ENCODE results near the gene MEIOSIN. TPM values are rescaled to one million over a fixed set of nuclear protein-coding genes. Genes with fewer than 3 reads are reported as not detected.

MEIOSIN gene
- total and polyA plus RNA-seq, 2 donors (not counting 1 experiment from before 2014, with no cell fraction given), result not detected

GRCh38 chr19:45739498-45740439 lies 6.5 kb downstream of the MEIOSIN start:
- H3K4me3 Mint-ChIP-seq, result no peak overlapping the region
- intact Hi-C loops (cut with micrococcal nuclease), result no loop called here
- H2AFZ ChIP-seq (ENCODE audit: insufficient read depth, low read depth, low read length, poor library complexity, severe bottlenecking), result no peak overlapping the region
- peaks cover 11% of the 10 kb centered on the region for H3K27me3 Mint-ChIP-seq
- ATAC-seq (ENCODE audit: low read depth) (no peak), DNase-seq (no peak)
- no peak for TF ChIP-seq EZH2 (IDR thresholded peaks at IDR 0.05; ENCODE audit: borderline replicate concordance, insufficient read depth, low read depth, low read length, poor library complexity, severe bottlenecking)
- TF ChIP-seq, protein P1, sequence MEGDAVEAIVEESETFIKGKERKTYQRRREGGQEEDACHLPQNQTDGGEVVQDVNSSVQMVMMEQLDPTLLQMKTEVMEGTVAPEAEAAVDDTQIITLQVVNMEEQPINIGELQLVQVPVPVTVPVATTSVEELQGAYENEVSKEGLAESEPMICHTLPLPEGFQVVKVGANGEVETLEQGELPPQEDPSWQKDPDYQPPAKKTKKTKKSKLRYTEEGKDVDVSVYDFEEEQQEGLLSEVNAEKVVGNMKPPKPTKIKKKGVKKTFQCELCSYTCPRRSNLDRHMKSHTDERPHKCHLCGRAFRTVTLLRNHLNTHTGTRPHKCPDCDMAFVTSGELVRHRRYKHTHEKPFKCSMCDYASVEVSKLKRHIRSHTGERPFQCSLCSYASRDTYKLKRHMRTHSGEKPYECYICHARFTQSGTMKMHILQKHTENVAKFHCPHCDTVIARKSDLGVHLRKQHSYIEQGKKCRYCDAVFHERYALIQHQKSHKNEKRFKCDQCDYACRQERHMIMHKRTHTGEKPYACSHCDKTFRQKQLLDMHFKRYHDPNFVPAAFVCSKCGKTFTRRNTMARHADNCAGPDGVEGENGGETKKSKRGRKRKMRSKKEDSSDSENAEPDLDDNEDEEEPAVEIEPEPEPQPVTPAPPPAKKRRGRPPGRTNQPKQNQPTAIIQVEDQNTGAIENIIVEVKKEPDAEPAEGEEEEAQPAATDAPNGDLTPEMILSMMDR (IDR thresholded peaks at IDR 0.05), result no peak
- H3K4me2 ChIP-seq (replicated peaks; ENCODE audit: low read depth, low read length, poor library complexity, severe bottlenecking), result no peak overlapping the region
- H3K27ac Mint-ChIP-seq, result no peak overlapping the region
- WGBS (ENCODE audit: insufficient coverage), result 91% methylated on average over 8 of the region's 10 CpGs
- H3K9ac ChIP-seq (ENCODE audit: low read length), result no peak overlapping the region
- no peaks in the 10 kb centered on the region for H3K4me1 ChIP-seq (ENCODE audit: control insufficient read depth in 2 of 2, insufficient read depth in 2 of 2, low read length in 2 of 2)
- no peaks in the 10 kb centered on the region for H4K20me1 ChIP-seq (ENCODE audit: control insufficient read depth, insufficient read depth, low read length, poor library complexity, severe bottlenecking)
- no peaks in the 10 kb centered on the region for H3K36me3 ChIP-seq (replicated peaks in 1 of 2; ENCODE audit: control extremely low read depth in 1 of 2, control insufficient read depth in 1 of 2, extremely low read depth in 1 of 2, insufficient read depth in 2 of 2, low read length in 1 of 2)
- POLR2A ChIA-PET, result no interaction called here
- H3K4me1 Mint-ChIP-seq, result no peaks in the 10 kb centered on the region
- no peaks in the 10 kb centered on the region for H3K9me3 Mint-ChIP-seq (ENCODE audit: insufficient read depth)
- H3K79me2 ChIP-seq (ENCODE audit: control insufficient read depth, insufficient read depth, low read length), result no peaks in the 10 kb centered on the region
- H3K27me3 ChIP-seq (replicated peaks in 1 of 4; ENCODE audit: control extremely low read depth in 1 of 4, control insufficient read depth in 3 of 4, insufficient read depth in 4 of 4, low read length in 3 of 4), result no peaks in the 10 kb centered on the region
- no peak overlapping the region for H3K4me3 ChIP-seq (ENCODE audit: control extremely low read depth in 1 of 5, extremely low read depth in 1 of 5, insufficient read depth in 1 of 5, low read depth in 2 of 5, low read length in 4 of 5)
- no peak overlapping the region for H3K27ac ChIP-seq (ENCODE audit: low read length in 2 of 2)
- CTCF ChIA-PET, result no interaction called here
- no peaks in the 10 kb centered on the region for H3K9me3 ChIP-seq (ENCODE audit: control extremely low read depth in 1 of 3, control insufficient read depth in 2 of 3, insufficient read depth in 1 of 3, low read length in 2 of 3)

- Histone ChIP-seq H3K4me3 (ENCODE audit: control extremely low read depth in 1 of 5, extremely low read depth in 1 of 5, insufficient read depth in 1 of 5, low read depth in 2 of 5, low read length in 4 of 5) (no peak overlapping the region), H3K27ac (ENCODE audit: low read length in 2 of 2) (no peak overlapping the region), H3K79me2 (ENCODE audit: control insufficient read depth, insufficient read depth, low read length) (no peaks in the 10 kb centered on the region), H3K27me3 (replicated peaks in 1 of 4; ENCODE audit: control extremely low read depth in 1 of 4, control insufficient read depth in 3 of 4, insufficient read depth in 4 of 4, low read length in 3 of 4) (peaks cover 0 to 8% (median 2%) of the 10 kb centered on the region in 4 experiments), H3K4me1 (ENCODE audit: control insufficient read depth in 2 of 2, insufficient read depth in 2 of 2, low read length in 2 of 2) (no peaks in the 10 kb centered on the region), H4K20me1 (ENCODE audit: control insufficient read depth, insufficient read depth, low read length, poor library complexity, severe bottlenecking) (no peaks in the 10 kb centered on the region), H2AFZ (ENCODE audit: insufficient read depth, low read depth, low read length, poor library complexity, severe bottlenecking) (no peak overlapping the region), H3K9me3 (ENCODE audit: control extremely low read depth in 1 of 3, control insufficient read depth in 2 of 3, insufficient read depth in 1 of 3, low read length in 2 of 3) (no peaks in the 10 kb centered on the region), H3K9ac (ENCODE audit: low read length) (no peak overlapping the region), H3K36me3 (replicated peaks in 1 of 2; ENCODE audit: control extremely low read depth in 1 of 2, control insufficient read depth in 1 of 2, extremely low read depth in 1 of 2, insufficient read depth in 2 of 2, low read length in 1 of 2) (no peaks in the 10 kb centered on the region), H3K4me2 (replicated peaks; ENCODE audit: low read depth, low read length, poor library complexity, severe bottlenecking) (no peak overlapping the region)
- CTCF ChIA-PET, result no interaction called here
- Mint-ChIP-seq H3K27ac (no peak overlapping the region), H3K9me3 (ENCODE audit: insufficient read depth) (no peaks in the 10 kb centered on the region), H3K27me3 (peaks cover 20% of the 10 kb centered on the region), H3K4me1 (no peaks in the 10 kb centered on the region), H3K4me3 (no peak overlapping the region)
- no peak for DNase-seq
- no peak for ATAC-seq (ENCODE audit: low read depth)
- POLR2A ChIA-PET, result no interaction called here
- intact Hi-C loops (cut with micrococcal nuclease), result no loop called here
- TF ChIP-seq, protein P1 (IDR thresholded peaks at IDR 0.05), result no peak
- no peak for TF ChIP-seq EZH2 (IDR thresholded peaks at IDR 0.05; ENCODE audit: borderline replicate concordance, insufficient read depth, low read depth, low read length, poor library complexity, severe bottlenecking)
- WGBS (ENCODE audit: insufficient coverage), result 91% methylated on average over 1 of the region's 4 CpGs
Observed at GRCh38 chr19:45742969-45743368, 9.7 kb downstream of the MEIOSIN start.

Data from B cell (primary cell).